ENCODE data around the gene PTPRD.

PTPRD gene

DNA sequence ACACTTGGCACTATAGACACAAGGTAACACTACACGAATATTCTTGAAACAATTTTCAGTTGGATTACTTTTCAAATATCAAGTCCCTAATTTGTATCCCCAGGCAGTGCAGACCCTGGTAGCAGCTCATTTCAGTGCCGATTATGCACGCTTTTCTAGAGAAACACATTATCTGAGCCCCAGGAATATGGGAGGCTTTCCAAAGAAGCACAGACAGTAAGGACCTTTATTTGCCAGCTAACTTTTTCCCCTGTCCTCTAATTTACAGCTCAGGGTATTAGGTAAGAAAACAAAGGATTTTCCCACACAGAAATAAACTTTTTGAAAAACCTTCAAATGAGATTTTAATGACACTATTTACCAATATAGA is 1961.0 kb downstream of the PTPRD start:
- H2BK5ac ChIP-seq (ENCODE audit: low read depth, low read length, poor library complexity): no peak overlapping the region
- no peak overlapping the region for H4K12ac ChIP-seq (ENCODE audit: low read depth, low read length)
- H3K9ac ChIP-seq (ENCODE audit: low read length): no peak overlapping the region
- H3K14ac ChIP-seq (ENCODE audit: low read length): no peak overlapping the region
- no peak overlapping the region for H3K4ac ChIP-seq (ENCODE audit: low read depth, low read length)
- no peak overlapping the region for H4K91ac ChIP-seq (ENCODE audit: low read depth, low read length)
- no peaks in the 10 kb centered on the region for H3K36me3 ChIP-seq (ENCODE audit: control insufficient read depth in 1 of 2, insufficient read depth in 2 of 2, low read length in 2 of 2)
- no peak overlapping the region for H3K27ac ChIP-seq (ENCODE audit: low read depth, low read length)
- no peak for DNase-seq
- H3K79me2 ChIP-seq (ENCODE audit: control insufficient read depth, insufficient read depth, low read length, poor library complexity): no peaks in the 10 kb centered on the region
- no peaks in the 10 kb centered on the region for H3K4me1 ChIP-seq (ENCODE audit: control insufficient read depth in 1 of 2, insufficient read depth in 2 of 2, low read length in 2 of 2)
- H3K4me2 ChIP-seq (ENCODE audit: low read length): no peak overlapping the region
- H2BK120ac ChIP-seq (ENCODE audit: insufficient read depth, low read length, poor library complexity): no peak overlapping the region
- no peak overlapping the region for H2AK5ac ChIP-seq (ENCODE audit: low read length)
- H4K8ac ChIP-seq (ENCODE audit: low read depth, low read length): no peak overlapping the region
- H3K79me1 ChIP-seq (ENCODE audit: low read length): no peaks in the 10 kb centered on the region
- H2BK12ac ChIP-seq (ENCODE audit: low read length): no peak overlapping the region
- H2AFZ ChIP-seq (ENCODE audit: insufficient read depth, low read length, poor library complexity): no peak overlapping the region
- no peak overlapping the region for H3K23ac ChIP-seq (ENCODE audit: low read length)
- WGBS (ENCODE audit: extremely low coverage, insufficient coverage, insufficient read length): no CpG with 5 or more reads among the region's 3 CpGs
- H3K27me3 ChIP-seq (ENCODE audit: insufficient read depth, low read length): no peaks in the 10 kb centered on the region
- H3K18ac ChIP-seq (ENCODE audit: low read length): no peak overlapping the region
- no peak overlapping the region for H3K4me3 ChIP-seq (ENCODE audit: low read depth, low read length)
- no peaks in the 10 kb centered on the region for H3K9me3 ChIP-seq (ENCODE audit: insufficient read depth, low read depth, low read length)

DNA sequence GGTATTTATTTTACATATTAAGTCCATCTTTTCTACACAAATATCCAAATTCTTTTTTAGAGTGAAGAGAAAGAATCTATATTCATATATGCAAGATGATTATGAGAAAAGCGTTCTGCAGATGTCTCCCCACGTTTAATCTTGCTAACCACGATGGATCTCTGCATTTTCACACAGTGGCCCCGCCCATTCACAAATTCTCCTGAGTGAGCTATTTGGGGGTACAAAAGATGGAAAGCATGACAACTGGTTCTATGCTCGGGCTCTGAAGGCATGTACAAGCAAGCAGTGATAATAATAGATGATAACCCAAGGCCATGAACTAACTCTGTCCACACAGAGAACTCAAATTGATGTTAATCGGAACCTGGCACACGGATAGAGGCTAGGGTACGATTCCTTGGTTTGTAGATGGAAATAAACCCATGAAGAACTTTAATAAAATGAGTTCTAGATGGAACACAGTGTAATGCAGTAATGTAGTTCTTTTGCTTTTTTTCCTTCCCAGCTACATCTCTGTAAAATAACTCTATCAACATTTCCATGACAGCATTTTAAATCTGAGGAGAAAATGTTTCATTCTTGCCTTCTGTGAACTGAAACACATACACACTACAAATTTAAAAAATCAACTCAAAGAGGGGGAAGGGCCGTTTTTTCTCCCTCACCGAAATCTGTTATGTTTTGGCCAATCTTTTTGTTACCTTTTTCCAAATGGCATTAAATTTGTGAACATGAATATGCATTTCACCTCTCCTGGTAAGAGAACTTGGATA is 1961.5 kb downstream of the PTPRD start:
- Histone ChIP-seq H4K12ac (ENCODE audit: low read depth, low read length) (no peak overlapping the region), H3K4me2 (ENCODE audit: low read length) (no peak overlapping the region), H4K8ac (ENCODE audit: low read depth, low read length) (no peak overlapping the region), H4K91ac (ENCODE audit: low read depth, low read length) (no peak overlapping the region), H3K27ac (ENCODE audit: low read depth, low read length) (no peak overlapping the region), H3K4me1 (ENCODE audit: control insufficient read depth in 1 of 2, insufficient read depth in 2 of 2, low read length in 2 of 2) (no peaks in the 10 kb centered on the region), H2BK5ac (ENCODE audit: low read depth, low read length, poor library complexity) (no peak overlapping the region), H3K36me3 (ENCODE audit: control insufficient read depth in 1 of 2, insufficient read depth in 2 of 2, low read length in 2 of 2) (no peaks in the 10 kb centered on the region), H2AFZ (ENCODE audit: insufficient read depth, low read length, poor library complexity) (no peak overlapping the region), H3K79me2 (ENCODE audit: control insufficient read depth, insufficient read depth, low read length, poor library complexity) (no peaks in the 10 kb centered on the region), H3K4me3 (ENCODE audit: low read depth, low read length) (no peak overlapping the region), H2AK5ac (ENCODE audit: low read length) (no peak overlapping the region), H2BK12ac (ENCODE audit: low read length) (no peak overlapping the region), H3K27me3 (ENCODE audit: insufficient read depth, low read length) (no peaks in the 10 kb centered on the region), H3K23ac (ENCODE audit: low read length) (no peak overlapping the region), H3K18ac (ENCODE audit: low read length) (no peak overlapping the region), H3K4ac (ENCODE audit: low read depth, low read length) (no peak overlapping the region), H3K9me3 (ENCODE audit: insufficient read depth, low read depth, low read length) (no peaks in the 10 kb centered on the region), H3K9ac (ENCODE audit: low read length) (no peak overlapping the region), H3K14ac (ENCODE audit: low read length) (no peak overlapping the region), H3K79me1 (ENCODE audit: low read length) (no peaks in the 10 kb centered on the region), H2BK120ac (ENCODE audit: insufficient read depth, low read length, poor library complexity) (no peak overlapping the region)
- DNase-seq: no peak
- no CpG with 5 or more reads among the region's 10 CpGs for WGBS (ENCODE audit: extremely low coverage, insufficient coverage, insufficient read length)

DNA sequence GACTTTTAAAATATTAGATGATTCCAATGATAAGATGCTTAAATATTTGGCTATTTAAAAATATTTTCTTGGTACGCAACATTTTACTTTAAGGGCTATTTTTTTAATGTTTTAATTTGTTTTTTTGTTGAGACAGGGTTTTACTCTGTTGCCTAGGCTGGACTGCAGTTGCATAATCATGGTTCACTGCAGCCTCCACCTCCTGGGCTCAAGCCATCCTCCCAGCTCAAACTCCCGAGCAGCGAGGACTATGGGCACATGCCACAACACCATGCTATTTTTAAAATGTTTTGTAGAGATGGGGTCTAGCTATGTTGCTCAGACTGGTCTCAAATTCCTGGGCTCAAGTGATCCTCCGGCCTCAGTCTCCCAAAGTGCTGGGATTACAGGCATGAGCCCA is 1963.0 kb downstream of the PTPRD start:
- no peak overlapping the region for H4K12ac ChIP-seq (ENCODE audit: low read depth, low read length)
- no peaks in the 10 kb centered on the region for H3K27me3 ChIP-seq (ENCODE audit: insufficient read depth, low read length)
- no peaks in the 10 kb centered on the region for H3K9me3 ChIP-seq (ENCODE audit: insufficient read depth, low read depth, low read length)
- no peaks in the 10 kb centered on the region for H3K79me1 ChIP-seq (ENCODE audit: low read length)
- no peaks in the 10 kb centered on the region for H3K79me2 ChIP-seq (ENCODE audit: control insufficient read depth, insufficient read depth, low read length, poor library complexity)
- H3K23ac ChIP-seq (ENCODE audit: low read length): no peak overlapping the region
- H3K4me3 ChIP-seq (ENCODE audit: low read depth, low read length): no peak overlapping the region
- no peaks in the 10 kb centered on the region for H3K36me3 ChIP-seq (ENCODE audit: control insufficient read depth in 1 of 2, insufficient read depth in 2 of 2, low read length in 2 of 2)
- no peak overlapping the region for H3K14ac ChIP-seq (ENCODE audit: low read length)
- H2BK120ac ChIP-seq (ENCODE audit: insufficient read depth, low read length, poor library complexity): no peak overlapping the region
- no peak overlapping the region for H2BK5ac ChIP-seq (ENCODE audit: low read depth, low read length, poor library complexity)
- DNase-seq: no peak
- H3K4ac ChIP-seq (ENCODE audit: low read depth, low read length): no peak overlapping the region
- no peak overlapping the region for H4K8ac ChIP-seq (ENCODE audit: low read depth, low read length)
- no peak overlapping the region for H2AK5ac ChIP-seq (ENCODE audit: low read length)
- H3K27ac ChIP-seq (ENCODE audit: low read depth, low read length): no peak overlapping the region
- H3K9ac ChIP-seq (ENCODE audit: low read length): no peak overlapping the region
- no peak overlapping the region for H2BK12ac ChIP-seq (ENCODE audit: low read length)
- no CpG with 5 or more reads among the region's 4 CpGs for WGBS (ENCODE audit: extremely low coverage, insufficient coverage, insufficient read length)
- no peak overlapping the region for H2AFZ ChIP-seq (ENCODE audit: insufficient read depth, low read length, poor library complexity)
- H3K4me2 ChIP-seq (ENCODE audit: low read length): no peak overlapping the region
- no peak overlapping the region for H3K18ac ChIP-seq (ENCODE audit: low read length)
- H3K4me1 ChIP-seq (ENCODE audit: control insufficient read depth in 1 of 2, insufficient read depth in 2 of 2, low read length in 2 of 2): no peaks in the 10 kb centered on the region
- no peak overlapping the region for H4K91ac ChIP-seq (ENCODE audit: low read depth, low read length)

DNA sequence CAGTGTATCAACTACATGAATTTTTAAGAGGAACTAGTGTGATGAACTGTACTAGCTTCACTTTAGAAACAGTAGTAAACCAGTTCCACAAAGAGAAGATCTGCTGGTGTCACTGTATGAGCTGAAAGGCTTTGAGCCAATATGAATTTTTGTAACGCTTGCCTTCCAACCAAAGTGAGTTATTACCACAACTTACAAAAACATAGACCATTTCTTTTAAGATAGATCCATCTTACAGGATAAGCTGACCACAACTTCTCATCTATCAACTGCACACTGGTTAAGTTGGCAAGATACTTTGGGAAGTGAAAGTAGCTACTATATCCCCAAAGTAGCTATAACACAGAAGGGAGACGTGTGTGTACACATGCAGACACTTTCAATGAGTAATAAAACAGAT is 1963.6 kb downstream of the PTPRD start:
- Histone ChIP-seq H3K23ac (ENCODE audit: low read length) (no peak overlapping the region), H2BK12ac (ENCODE audit: low read length) (no peak overlapping the region), H2BK120ac (ENCODE audit: insufficient read depth, low read length, poor library complexity) (no peak overlapping the region), H3K9ac (ENCODE audit: low read length) (no peak overlapping the region), H3K4me1 (ENCODE audit: control insufficient read depth in 1 of 2, insufficient read depth in 2 of 2, low read length in 2 of 2) (no peaks in the 10 kb centered on the region), H3K18ac (ENCODE audit: low read length) (no peak overlapping the region), H2BK5ac (ENCODE audit: low read depth, low read length, poor library complexity) (no peak overlapping the region), H4K91ac (ENCODE audit: low read depth, low read length) (no peak overlapping the region), H4K8ac (ENCODE audit: low read depth, low read length) (no peak overlapping the region), H3K4me3 (ENCODE audit: low read depth, low read length) (no peak overlapping the region), H3K36me3 (ENCODE audit: control insufficient read depth in 1 of 2, insufficient read depth in 2 of 2, low read length in 2 of 2) (no peaks in the 10 kb centered on the region), H3K27me3 (ENCODE audit: insufficient read depth, low read length) (no peaks in the 10 kb centered on the region), H3K9me3 (ENCODE audit: insufficient read depth, low read depth, low read length) (no peaks in the 10 kb centered on the region), H2AK5ac (ENCODE audit: low read length) (no peak overlapping the region), H3K4ac (ENCODE audit: low read depth, low read length) (no peak overlapping the region), H3K27ac (ENCODE audit: low read depth, low read length) (no peak overlapping the region), H3K14ac (ENCODE audit: low read length) (no peak overlapping the region), H3K4me2 (ENCODE audit: low read length) (no peak overlapping the region), H4K12ac (ENCODE audit: low read depth, low read length) (no peak overlapping the region), H3K79me2 (ENCODE audit: control insufficient read depth, insufficient read depth, low read length, poor library complexity) (no peaks in the 10 kb centered on the region), H2AFZ (ENCODE audit: insufficient read depth, low read length, poor library complexity) (no peak overlapping the region), H3K79me1 (ENCODE audit: low read length) (no peaks in the 10 kb centered on the region)
- no peak for DNase-seq
- no CpG with 5 or more reads among the region's 2 CpGs for WGBS (ENCODE audit: extremely low coverage, insufficient coverage, insufficient read length)
